ENCODE results near the gene ANXA2.
"Not testable (repeated sequence)": the region's sequence is repeated elsewhere in the genome, so short reads cannot be mapped to it uniquely, and the experiment has no call there.

ANXA2 gene

DNA sequence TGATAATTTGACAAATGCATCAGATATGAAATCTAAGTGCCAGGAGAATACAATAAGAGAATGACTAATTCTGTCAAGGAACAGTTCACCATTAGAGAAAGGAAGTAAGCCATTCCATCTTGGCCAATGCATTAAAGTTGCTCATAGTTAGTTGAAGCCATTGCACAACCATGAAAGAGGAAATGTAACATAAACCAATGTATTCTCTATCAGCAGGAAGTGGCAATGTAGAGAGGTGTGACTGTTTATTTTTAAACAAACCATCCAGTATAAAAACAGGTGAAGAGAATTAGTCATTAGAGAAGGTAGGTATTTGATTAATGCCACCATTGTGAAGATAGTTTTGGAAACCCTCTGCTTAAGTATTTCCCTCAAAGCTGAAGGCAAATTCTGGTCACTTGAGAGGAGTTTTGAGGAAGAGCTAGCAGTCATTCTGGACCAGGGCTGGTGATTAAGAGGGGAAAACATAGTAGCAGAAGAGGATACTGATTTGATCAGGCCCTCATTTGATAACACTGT, 10.7 kb upstream of the ANXA2 start:
- no peak for DNase-seq

DNA sequence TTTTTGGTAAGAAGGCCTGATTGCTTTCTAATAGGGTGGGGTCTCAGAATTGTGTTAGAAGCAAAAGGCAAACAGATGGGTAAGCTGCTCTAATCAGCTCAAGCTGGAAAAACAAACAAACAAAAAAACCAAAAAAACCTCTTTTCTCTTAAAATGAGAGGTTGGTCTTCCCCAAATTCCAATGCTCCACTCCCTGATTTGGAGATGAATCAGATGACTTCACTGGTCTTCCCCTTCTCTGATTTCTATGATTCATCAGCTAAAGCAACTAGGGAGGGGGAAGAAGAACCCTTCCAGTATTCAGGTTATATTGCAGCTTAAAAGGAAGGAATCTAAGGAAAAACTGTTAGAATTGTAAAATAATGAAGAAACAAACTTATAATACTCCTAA, 9.6 kb upstream of the ANXA2 start:
- DNase-seq = no peak

DNA sequence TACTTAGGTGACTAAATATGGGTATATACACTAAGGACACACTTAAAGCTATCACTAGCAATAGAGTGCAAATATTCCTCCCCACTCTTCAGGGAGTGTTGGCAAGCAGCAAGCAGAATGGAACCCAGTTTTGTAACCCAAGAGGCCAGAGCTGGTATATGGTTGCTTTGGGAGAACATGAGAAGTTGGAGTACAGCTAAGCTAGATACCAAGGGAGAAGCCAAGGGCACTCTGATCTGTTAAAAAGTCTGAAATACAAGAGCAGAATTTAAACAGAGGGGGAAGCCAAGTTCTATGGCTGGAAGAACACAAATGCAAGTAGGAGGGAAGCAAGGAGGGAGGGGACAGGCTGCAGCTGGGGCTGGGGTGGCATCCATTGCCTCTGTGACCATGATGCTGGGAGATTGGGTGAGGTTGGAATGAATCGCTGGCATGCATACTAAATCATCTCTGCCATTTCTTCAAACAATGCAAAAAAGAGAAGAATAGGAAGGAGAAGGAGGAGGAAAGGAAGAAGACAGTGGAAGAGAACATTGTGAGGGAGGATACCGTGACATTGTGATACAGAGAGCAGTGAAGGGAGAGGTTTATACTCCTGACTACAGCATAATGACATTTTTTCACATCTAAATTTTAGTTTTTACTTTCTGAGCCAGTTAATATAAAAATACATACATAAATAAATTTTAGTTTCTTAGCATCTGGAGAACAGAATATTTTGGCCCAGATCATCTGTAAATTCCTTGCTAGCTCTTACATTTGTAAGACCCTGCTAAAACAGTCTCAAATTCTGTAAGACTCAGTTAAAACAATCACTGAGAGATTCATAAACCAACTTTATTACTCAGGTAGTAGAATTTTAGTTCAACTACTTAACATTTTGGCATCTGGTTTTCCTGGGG, 9.0 kb upstream of the ANXA2 start:
- no peak for DNase-seq

DNA sequence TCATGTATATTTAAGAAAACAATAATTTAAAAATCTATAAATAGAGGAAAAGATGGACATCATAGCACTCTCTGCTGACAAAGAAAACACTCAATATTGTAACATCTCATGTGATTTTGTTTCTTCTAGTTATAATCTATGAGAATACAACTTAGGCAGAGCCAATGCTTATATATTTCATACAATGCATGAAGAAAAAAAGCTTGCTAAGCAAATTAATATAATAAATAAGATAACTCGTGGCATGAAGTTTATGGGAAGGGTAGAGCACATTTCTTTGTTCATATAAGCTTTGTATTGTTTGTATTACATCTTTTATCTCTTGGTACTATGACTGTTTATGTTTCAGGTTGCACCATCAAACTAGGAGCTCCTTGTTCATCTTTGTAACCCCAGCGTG, 7.6 kb upstream of the ANXA2 start:
- no peak for DNase-seq

DNA sequence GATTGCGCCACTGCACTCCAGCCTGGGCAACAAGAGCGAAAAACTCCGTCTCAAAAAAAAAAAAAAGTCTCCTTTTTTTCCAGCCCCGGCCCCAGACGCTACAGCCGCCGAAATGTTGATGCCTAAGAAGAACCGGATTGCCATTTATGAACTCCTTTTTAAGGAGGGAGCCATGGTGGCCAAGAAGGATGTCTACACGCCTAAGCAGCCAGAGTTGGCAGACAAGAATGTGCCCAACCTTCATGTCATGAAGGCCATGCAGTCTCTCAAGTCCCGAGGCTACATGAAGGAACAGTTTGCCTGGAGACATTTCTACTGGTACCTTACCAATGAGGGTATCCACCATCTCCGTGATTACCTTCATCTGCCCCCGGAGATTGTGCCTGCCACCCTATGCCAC, 6.6 kb upstream of the ANXA2 start:
- not testable (repeated sequence) for DNase-seq

DNA sequence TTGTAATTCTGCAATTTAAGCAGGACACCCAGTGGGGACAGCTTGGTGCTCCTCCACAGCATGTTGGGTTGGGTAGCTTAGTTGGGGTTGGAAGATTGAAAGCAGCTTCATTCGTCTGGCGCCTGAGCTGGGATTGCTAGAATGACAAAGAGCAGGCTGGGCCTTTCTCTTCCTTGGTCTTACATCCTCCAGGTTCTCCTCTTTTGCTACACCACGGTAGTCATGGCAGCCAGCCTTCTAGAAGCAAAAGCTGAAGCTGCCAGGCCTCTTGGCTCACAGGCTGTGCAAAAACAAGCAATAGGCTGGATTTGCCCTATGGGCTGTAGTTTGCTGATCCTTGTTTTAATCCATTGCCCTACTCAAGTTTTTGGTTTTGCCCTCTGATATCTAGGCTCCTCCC, 3.2 kb upstream of the ANXA2 start:
- no peak for DNase-seq

DNA sequence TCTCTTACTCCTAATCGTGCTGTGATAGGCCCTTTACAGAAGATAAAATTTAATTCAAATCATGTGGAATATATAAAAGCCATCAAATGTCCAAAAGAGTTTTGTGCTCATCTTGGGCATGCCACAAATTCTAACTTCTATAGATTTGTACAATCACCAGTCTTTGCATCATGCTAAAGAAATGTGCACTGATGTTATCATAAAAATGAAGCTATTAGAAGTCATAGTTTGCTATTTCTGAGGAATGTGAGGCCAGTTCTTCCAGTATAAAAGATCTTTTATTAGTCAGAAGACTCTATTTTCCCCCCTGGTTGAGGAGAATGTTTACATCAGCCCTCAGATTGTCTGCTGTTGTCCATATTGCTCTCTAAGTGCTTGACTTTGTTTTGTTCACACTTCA, 2.1 kb upstream of the ANXA2 start:
- DNase-seq = no peak

DNA sequence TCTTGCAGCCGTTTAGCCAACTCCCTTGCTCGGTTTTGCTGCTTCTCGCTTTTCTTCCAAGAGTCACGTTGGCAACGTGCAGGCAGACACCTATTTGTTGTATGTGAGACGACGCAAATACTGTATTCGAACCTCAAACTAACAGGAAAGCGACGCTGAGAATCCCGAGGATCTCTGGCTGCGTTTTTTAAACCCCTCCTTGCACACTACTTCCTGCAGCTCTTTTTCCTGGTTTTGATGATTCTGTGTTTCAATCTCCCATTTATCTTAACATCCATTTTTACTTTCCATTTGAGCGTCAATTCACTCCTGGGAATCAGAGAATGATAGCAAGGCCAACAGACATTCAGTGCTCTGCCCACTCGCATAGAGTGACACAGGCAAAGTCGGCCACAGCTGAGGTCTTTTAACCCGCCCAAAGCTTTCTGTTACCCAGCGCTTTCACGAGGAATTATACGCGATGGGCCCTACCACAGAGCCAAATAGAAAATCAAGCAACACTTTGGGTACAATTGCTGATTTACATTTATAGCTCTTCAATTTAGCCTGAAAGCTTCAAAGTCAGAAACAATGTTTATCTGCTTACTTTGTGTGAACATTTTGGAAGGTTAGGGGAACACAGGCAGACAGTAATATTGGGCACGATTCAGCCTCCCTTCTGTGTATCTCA, 1.6 kb upstream of the ANXA2 start:
- no peak for DNase-seq

DNA sequence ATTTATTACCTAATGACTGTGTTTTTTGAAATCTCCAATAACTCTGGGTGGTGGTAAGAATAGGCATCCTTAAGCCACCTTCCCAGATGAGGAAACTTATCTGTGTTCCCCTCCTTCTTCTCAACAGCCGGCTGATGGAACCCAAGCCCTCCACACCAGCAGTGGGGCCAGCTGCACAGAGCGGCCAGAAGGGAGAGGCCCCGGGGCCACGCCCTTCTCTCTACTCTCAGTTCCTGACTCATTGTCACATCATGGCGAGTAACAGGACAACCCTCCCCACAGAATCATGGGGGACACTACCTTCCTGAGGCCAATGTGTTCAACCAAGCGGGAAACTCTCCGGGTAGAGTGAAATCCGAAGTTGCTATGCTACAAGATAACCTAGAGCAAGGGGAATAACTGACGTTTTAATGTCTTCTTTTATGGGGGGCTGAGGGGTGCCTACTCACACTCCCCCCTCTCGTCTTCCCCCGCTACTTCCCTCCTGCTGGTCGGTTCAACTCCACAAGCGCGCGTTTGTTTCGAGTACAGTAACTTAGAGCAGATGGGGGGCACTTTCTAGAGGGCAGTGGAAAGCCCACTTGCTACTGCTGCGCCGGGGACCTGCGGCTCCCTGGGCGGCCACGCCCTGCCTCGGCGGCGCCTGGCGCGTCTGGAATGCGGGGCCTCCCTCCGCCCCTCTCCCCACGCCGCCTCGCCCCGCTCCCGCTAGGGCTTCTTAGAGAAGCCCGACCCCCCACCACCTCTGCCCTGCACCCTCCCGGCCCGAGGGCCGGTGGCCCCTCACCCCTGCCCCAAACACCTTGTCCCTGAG, 621 bp downstream of the ANXA2 start:
- peak; percentile 74 for DNase-seq

DNA sequence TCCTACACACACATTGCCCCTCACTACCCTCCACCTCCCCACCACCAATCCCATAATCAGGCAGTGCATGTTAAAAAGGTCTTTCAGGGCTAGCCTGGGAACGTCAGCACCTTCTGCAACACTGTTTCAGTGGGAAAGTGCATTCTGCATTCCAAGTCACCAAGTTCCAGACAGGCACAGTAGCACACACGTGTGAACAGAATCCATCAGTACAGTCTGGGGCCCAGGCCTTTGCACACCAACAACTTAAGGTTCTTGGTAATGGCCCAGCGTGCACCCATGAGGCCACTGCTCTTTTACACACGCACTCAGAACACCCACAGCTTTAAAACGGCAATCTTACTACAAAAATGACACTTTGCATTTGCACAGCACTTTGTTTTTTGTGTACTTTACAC, 1.2 kb downstream of the ANXA2 start:
- DNase-seq = no peak

DNA sequence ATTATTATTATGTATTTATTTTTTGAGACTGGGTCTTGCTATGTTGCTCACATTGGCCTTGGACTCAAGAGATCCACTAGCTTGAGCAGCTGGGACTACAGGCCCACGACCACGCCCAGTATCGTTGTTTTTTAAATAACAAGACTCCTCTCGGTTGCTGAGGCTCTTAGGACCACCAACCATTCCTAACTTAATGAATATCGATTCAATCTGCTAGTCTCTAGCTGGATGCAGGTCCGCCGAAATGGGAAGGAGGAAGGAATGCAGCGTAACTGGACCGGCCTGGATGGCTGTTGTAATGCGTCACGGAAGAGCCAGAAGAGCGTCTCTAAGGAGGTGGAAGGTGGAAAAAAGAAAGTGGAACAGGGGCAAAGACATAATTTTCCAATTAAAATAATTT, 1.7 kb downstream of the ANXA2 start:
- no peak for DNase-seq

DNA sequence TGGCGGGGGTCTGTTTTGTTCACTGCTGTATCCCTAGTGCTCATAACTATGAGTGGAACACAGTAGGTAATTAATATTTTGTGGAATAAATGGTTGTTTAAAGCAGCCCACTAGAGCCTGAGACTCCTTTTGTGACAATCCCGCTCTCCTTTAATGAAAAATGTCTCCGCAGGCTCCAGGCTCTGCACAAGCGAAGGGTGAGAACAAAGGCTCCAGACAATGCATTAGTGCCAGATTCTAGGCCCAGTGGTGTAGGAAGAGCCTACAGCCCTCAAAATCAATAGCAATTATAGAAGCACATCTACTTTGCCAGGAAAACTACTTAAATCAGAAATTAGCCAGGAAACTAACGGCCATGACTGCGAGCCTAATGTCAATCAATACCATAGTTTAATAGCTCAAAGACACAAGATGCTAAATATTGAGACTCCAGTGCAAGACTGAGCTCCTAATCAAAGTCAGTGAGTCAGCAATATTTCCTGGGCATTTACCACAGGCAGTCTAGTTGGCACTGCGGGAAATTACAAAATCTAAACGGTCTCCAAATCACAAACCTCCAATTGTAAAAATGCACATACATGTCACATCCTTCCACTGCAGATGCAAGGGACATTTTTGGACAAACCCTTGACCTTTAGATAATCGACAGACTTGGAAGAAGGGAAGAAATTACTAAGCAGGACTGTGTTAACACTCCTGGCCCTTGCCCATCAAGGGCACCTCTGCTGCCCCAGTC, 2.3 kb downstream of the ANXA2 start:
- no peak for DNase-seq

DNA sequence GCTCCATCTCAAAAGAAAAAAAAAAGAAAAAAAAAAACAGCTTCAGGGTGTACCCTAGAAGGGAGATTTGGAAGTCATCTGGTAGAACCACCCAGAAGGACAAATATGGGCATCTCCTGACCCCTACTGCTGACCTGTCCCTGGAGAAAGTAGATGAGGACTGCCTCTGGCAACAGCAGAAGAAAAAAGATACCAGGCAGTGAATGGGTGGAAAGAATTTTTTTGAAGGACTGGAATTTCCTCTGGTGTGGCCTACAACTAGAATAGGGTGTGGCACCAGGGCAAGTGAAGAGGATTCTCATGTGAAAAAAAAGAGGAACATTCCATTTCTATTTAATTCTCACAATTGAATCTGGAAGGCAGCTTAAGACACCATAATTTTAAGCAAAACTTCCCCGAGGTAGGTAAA, 3.1 kb downstream of the ANXA2 start:
- DNase-seq = no peak

DNA sequence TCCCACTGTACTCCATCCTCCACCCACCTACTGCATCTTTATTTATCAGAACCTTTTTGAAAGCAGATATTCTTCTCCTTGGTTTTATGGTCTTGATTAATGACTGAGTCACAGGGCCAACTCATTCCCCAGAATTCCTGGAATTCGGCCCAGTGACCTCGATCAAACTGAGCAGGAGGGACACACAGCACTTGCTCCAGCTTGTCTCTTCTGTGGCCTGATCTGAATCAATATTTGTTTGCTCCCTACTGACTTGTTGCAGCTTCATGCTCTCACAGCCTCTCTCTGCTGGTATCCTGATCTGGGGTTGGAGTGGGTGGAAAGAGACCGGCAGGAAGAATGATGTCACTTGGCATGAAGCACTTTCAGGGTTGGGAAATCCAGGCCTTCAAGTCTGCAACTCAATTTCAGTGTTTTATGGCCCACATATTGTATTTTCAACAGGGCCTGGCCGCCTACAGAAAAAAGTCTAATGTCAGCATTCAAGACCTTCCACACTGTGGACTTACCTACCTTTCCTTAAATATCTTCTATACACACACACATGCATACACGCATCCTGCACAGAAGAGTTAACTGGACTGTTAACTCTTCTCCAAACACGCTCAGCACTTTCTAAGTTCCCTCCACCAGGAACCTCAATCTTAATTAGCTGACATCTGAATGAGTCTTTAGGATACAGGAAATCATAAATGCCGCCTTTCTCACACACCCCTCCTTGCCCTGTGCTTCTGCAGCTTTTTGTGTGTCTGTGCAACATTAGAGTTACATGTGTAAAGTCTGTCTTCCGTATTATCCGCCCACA, 4.6 kb downstream of the ANXA2 start:
- DNase-seq = peak; percentile 86

DNA sequence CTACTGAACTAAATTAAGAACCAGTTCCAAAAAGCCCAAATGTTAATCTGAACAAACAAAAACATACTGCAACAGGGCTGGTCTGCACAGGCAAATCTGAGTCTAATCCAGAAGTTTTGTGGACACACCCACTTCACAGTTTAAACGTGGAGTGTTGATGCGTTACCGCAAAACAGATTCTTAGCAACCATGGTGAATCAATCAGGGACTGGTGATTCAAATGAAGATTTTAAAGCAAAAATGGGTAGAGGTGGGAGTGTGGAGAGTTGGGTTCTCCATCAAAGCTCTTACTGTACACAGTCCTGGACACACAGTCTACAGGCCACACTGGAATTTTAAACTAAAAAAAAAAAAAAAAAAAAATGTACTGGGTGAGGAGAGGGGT, 5.2 kb downstream of the ANXA2 start:
- DNase-seq = peak; percentile 57

DNA sequence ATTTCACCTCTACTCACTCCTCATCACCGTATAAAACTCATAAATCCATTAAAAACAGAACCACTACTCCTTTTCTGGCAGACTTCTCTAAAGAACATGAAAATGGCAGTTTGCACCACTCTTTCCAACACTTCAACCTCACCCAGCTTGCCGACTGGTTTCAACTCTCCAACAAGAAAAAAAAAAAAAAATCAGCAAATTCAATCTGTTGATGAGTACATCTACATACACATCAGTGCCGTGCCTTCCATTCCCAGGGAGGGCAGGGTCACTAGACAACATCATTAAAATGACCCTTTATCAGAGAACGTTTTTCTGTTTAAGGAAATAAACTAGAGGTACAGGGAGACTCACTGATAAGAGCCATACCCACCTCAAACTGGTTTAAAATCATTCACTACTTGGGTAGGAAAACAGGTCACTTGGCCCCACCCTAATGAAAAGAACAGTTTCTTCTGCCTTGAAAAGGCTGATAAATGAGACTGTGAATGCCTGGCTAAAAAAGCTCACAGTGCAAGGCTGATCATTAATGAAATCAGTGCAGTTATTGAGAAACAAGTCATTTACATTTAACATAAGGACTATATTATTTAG, 6.0 kb downstream of the ANXA2 start:
- no peak for DNase-seq

DNA sequence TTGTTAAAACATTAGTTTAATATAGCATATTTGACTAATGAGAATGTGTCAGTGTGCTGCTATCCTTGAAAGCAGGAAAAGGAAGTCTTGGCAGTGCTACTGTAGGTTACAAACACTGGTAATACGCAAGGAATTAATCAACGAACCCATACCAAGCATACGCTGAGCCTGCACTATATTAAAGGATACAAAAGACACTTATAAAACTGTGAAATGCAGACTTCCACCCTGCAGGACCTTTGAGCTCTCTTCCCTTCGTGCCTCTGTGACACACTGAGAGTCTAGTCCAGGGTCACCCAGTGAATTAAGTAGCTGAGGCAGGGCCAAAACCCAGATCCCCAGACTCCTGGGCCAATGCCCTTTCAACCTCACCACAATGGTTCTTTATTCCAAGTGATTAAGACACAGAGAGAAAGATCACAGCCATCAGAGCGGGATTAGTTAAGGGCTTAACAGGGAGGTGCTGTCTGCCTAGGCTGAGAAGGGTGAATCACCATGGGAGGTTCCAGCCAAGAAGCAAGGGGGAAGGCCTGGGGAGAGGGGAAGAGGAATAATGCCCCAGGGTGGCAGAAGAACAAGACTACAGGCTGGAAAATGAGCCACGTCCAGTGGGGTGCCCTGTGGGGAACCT, 6.8 kb downstream of the ANXA2 start:
- DNase-seq = no peak

DNA sequence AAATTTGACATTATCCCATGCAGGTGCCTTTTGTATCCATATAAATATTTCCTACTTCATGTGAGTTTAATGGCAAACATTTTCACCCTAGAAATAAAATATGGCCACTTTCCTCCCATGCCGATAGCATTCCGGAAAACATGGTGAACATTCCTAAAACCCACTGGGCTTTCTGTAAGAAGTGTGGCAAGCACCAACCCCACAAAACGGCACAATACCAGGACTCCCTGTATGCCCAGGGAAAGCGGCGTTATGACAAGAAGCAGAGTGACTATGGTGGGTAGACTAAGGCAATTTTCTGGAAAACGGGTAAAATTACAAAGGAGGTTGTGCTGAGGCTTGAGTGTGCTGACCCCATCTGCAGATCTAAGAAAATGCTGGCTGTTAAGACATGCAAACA, 7.6 kb downstream of the ANXA2 start:
- DNase-seq = no peak

DNA sequence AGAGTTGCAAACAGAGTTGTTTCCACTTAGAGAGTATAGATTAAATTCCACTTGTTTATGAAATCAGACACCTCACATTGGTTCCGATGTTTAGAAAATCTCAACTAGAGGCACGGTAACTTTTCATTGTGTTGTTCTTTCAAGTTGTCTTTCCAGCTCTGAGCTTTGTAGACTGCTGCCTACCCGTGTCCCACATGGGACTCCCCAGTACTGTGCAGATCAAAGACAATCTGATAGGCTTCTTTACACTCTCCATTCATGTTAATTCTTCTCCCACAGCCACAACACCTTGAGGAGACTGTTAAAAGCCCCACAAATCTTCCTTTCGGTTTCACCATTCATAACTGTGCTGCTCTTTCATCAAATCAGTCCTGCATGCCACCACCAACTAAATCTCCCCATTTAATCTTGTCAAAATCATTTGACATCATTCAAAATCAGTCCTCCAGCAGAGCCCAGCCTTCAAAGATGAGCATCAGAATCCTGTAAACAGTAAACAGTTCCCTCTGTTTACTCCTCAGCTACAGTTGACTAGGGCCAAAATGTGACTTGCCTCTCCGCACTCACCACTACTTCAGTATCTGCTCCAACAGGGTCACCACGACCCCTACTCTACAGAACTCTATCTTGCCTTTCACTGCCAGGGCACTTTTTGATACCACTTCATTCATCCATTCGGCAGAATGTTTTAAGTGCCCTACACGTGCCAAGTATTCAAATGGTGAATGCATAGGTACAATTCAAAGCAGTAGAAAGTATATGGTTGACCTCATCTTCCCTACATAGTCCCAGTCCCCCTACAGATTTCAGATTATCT, 8.3 kb downstream of the ANXA2 start:
- no peak for DNase-seq

DNA sequence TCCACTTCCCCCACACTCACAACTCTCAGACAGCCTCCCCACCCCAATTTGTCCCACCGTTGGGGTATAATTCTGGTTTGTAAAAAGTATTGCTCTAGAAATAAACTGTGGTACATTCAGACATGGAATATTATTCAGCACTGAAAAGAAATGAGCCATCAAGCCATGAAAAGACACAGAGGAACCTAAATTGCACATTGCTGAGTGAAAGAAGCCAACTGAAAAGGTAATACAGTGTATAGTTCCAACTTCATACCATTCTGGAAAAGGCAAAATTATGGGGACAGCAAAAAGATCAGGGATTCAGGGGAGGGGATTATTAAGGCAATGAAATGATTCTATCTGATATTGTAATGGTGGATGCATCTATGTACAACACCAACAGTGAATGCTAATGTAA, 10.5 kb downstream of the ANXA2 start:
- DNase-seq = no peak
